Measurements from ENCODE around the gene NMT1. TPM values are rescaled to one million over a fixed set of nuclear protein-coding genes. Genes with fewer than 3 reads are reported as not detected.

NMT1 gene
- total RNA-seq, 1 donor from 2014 or later, result 80.6 TPM

DNA sequence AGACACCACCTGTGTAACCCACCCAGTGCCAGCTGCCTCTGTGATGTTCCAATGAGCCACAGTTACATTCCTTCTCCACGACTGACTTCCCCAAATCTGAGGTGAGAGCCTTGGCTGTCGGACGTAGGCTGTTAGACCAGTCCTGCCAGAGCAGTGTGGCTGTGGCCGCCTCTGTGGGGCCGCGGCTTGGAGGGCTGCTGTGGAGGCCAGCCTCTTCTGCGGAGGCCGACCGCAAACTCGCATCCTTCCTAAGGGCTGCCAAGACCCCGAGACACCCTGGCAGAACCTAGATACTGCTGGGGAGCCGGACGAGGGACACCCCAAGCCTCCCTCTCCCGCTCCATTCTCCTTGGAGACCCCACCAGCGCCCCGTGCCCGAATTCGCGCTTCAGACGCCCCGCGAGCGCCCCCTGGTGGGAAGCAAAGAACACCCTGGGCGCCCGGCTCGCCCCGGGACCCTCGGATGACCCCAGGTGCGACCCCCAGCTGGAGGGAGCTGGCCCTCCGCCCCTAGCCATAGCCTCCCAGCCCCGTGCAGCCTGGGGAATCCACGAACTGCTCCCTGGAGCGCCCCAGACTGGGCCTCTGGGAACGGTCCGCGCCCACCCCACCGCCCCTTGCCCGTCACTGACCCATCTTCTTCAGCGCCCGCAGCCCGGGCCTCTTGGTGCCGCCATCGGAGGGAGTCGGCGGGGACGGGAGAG lies 70.7 kb downstream of the NMT1 start:
- peaks cover 53% of the 10 kb centered on the region for H3K4me1 Mint-ChIP-seq
- no peaks in the 10 kb centered on the region for H3K9me3 Mint-ChIP-seq
- H3K4me3 Mint-ChIP-seq, result peak overlapping the region; percentile 81
- no peaks in the 10 kb centered on the region for H3K27me3 Mint-ChIP-seq (ENCODE audit: low read depth)
- DNase-seq (ENCODE audit: low spot score in 2 of 2, unreplicated experiment in 2 of 2), result peak; percentile 67 to 86
- no peaks in the 10 kb centered on the region for H3K36me3 Mint-ChIP-seq
- TF ChIP-seq, protein P1, sequence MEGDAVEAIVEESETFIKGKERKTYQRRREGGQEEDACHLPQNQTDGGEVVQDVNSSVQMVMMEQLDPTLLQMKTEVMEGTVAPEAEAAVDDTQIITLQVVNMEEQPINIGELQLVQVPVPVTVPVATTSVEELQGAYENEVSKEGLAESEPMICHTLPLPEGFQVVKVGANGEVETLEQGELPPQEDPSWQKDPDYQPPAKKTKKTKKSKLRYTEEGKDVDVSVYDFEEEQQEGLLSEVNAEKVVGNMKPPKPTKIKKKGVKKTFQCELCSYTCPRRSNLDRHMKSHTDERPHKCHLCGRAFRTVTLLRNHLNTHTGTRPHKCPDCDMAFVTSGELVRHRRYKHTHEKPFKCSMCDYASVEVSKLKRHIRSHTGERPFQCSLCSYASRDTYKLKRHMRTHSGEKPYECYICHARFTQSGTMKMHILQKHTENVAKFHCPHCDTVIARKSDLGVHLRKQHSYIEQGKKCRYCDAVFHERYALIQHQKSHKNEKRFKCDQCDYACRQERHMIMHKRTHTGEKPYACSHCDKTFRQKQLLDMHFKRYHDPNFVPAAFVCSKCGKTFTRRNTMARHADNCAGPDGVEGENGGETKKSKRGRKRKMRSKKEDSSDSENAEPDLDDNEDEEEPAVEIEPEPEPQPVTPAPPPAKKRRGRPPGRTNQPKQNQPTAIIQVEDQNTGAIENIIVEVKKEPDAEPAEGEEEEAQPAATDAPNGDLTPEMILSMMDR (IDR thresholded peaks at IDR 0.05; ENCODE audit: unreplicated experiment), result peak; percentile 99
- H3K27ac Mint-ChIP-seq, result peak overlapping the region; percentile 53

DNA sequence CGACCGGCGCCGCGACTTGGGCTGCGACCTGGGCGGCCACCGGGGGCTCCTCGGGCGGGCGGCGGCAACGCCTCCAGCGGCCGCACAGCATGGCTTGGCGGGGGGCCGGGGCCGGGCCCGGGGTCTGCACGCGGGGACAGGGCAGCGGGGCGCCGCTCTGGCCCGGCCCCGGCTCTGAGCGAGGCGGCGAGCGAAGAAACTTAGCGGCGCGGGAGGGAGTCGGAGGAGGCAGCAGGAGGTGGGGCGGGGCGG lies 71.1 kb downstream of the NMT1 start, which contains the start of gene PLCD3:
TSS of gene PLCD3 (minus strand) at position 196 of the 252 bp plus-strand sequence. CDS start at position 91, 105 bp downstream.
- Mint-ChIP-seq H3K9me3 (no peaks in the 10 kb centered on the region), H3K4me1 (peaks cover 48% of the 10 kb centered on the region), H3K36me3 (no peaks in the 10 kb centered on the region), H3K27me3 (ENCODE audit: low read depth) (no peaks in the 10 kb centered on the region), H3K4me3 (peak within 1 kb of the TSS; percentile 81), H3K27ac (peak within 1 kb of the TSS; percentile 92)
- DNase-seq (ENCODE audit: low spot score in 2 of 2, unreplicated experiment in 2 of 2), result peak in 1 of 2 experiments; percentile 79
- TF ChIP-seq, protein P1 (IDR thresholded peaks at IDR 0.05; ENCODE audit: unreplicated experiment), result no peak

GRCh38 chr17:45132572-45133463 lies 71.7 kb downstream of the NMT1 start:
- peak; percentile 53 to 77 for DNase-seq (ENCODE audit: low spot score in 2 of 2, unreplicated experiment in 2 of 2)
- H3K4me1 Mint-ChIP-seq, result peaks cover 42% of the 10 kb centered on the region
- TF ChIP-seq, protein P1 (IDR thresholded peaks at IDR 0.05; ENCODE audit: unreplicated experiment), result peak; percentile 57

GRCh38 chr17:45135192-45135977 lies 74.3 kb downstream of the NMT1 start, which contains the start of gene ACBD4:
Gene ACBD4 (plus strand): TSS chr17:45135687. CDS start chr17:45136145, 458 bp downstream.
- TF ChIP-seq, protein P1 (IDR thresholded peaks at IDR 0.05; ENCODE audit: unreplicated experiment), result peak; percentile 100
- Mint-ChIP-seq H3K9me3 (no peaks in the 10 kb centered on the region), H3K27ac (peak within 1 kb of the TSS; percentile 34), H3K4me3 (peak within 1 kb of the TSS; percentile 76), H3K27me3 (ENCODE audit: low read depth) (no peaks in the 10 kb centered on the region), H3K4me1 (peaks cover 24% of the 10 kb centered on the region), H3K36me3 (no peaks in the 10 kb centered on the region)
- DNase-seq (ENCODE audit: low spot score in 2 of 2, unreplicated experiment in 2 of 2), result peak; percentile 93 to 99

More at GRCh38 chr17:45132572-45133463, 71.7 kb downstream of the NMT1 start:
- peak overlapping the region; percentile 92 for H3K27ac Mint-ChIP-seq
- peak overlapping the region; percentile 81 for H3K4me3 Mint-ChIP-seq
- H3K9me3 Mint-ChIP-seq, result no peaks in the 10 kb centered on the region
- no peaks in the 10 kb centered on the region for H3K27me3 Mint-ChIP-seq (ENCODE audit: low read depth)
- no peaks in the 10 kb centered on the region for H3K36me3 Mint-ChIP-seq
